NCI-H510A (cell line): ENCODE measurements around the gene CFAP73.
"Not testable (repeated sequence)": the region's sequence is repeated elsewhere in the genome, so short reads cannot be mapped to it uniquely, and the experiment has no call there.

Source experiments
- DNase-seq: peaks from one replicate; lab custom pipeline; 2025; lab: John Stamatoyannopoulos, UW

Gene CFAP73

DNA sequence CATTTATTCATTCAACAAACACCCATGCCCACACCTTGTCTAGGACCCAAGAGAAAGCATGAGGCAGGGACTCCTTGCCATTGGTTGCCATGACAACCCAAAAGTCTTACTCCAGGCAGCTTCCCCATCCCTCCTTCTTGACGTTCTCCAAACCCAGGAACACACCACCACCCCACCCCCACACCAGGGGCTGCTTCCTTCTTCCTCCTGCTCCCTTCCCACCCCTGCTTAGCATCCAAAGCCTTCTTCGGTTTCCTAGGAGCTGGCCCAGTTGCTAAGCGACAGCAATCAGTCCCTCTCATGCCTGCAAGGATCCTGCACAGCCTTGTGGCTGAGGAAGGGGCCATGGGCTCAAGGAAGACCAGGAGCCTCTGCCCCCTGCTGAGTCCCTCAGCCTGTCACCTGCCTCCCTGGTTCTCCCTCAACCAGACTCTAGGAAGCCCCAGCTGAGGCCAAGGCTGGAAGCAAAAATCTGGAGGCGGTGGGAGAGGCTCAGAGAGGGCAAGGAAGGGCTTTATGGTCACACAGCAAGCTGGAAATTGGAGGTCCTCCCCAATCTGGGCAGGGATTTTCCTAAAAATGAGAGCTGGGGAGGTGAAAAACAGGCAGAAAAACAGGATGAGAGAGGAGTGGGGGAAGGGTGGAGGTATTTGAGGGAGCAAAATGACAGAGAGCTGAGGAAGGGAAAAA lies 29.4 kb upstream of the CFAP73 start:
- DNase-seq = no peak

DNA sequence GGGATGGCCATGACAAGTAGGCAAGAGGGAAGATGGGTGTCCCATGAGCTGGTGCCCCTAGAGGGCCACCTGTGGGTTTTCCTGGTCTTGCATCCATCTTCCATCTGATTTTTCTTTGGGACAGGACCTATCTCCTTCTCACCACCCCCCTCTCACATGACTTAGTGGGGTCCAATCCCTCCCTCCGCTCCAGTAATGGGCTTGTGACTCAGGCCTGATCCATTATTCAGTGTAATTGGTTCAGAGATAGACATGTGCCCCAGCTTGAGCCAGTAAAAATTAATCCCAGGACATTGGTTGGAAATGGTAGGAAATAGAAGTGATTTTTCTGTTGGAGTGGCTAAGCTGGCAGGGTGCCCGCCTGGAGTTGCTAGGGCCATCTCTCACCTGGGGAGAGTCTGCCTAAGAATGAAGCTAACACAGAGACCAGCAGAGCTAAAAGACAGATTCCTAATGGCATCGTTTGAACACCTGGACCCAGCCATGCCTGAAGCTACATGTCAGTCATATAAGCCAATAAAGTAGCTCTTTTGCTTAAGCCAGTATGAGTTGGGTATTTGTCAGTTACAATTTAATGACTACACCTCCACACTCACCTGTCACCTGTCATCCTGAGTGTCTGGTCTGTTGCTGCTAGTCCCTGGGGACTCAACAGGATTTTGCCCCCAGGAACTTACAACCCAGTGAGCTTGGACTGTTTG lies 28.7 kb upstream of the CFAP73 start:
- no peak for DNase-seq

DNA sequence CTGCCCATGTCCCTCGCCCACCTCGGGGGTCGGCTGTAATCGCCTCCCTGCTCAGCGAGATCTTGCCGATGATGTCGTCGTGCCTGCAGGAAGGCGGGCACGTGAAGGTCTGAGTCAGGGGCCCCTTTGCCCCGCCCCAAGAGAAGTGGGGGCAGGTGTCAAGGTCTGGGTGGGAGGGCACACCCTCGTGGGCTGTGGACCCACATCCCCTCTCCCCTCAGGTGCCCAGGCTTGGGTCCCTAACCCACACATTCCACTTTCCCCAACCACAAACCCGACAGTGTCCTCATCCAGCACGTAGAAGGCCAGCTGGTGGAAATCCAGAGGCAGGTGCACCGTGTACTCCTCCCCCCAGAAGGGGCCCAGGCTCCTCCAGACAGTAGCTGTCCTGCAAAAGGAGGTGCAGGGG lies 21.7 kb upstream of the CFAP73 start:
- DNase-seq = no peak

DNA sequence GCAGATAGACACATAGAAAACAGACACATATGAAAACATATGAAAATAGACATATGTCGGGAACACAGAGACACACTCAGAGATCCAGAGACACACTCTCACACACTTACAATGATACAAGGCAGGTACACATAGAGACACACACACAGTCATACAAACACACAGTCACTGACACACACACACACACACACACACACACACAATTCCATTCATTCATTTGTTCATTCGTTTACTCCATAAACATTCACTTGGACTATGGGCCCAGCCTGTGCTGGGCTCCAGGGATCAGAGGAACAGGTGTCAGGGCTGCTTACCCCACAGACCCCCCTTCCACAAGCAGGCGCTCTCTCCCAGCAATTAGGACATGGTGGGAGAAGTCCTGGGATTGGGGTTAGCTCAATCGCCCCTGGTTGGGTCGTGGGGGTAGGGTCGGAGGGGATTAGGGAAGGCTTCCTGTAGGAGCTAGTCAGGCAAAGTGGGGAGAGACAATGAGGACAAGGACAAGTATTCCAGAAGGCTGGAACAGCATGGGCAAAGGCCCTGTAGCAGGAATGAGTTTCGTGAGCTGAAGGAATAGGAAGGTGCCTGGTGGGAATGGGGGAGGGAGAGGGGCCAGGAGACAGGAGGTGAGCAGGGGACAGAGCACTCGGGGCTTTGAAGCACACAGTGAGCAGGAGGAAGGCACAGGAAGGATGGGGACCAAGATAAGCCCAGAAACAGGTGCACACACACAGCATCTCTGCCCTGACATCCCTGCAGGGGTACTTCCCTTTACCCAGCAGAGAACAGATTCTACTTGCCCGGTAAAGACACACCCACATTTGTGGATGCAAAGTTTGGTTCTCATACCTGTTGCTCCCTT lies 20.5 kb upstream of the CFAP73 start:
- DNase-seq = no peak

DNA sequence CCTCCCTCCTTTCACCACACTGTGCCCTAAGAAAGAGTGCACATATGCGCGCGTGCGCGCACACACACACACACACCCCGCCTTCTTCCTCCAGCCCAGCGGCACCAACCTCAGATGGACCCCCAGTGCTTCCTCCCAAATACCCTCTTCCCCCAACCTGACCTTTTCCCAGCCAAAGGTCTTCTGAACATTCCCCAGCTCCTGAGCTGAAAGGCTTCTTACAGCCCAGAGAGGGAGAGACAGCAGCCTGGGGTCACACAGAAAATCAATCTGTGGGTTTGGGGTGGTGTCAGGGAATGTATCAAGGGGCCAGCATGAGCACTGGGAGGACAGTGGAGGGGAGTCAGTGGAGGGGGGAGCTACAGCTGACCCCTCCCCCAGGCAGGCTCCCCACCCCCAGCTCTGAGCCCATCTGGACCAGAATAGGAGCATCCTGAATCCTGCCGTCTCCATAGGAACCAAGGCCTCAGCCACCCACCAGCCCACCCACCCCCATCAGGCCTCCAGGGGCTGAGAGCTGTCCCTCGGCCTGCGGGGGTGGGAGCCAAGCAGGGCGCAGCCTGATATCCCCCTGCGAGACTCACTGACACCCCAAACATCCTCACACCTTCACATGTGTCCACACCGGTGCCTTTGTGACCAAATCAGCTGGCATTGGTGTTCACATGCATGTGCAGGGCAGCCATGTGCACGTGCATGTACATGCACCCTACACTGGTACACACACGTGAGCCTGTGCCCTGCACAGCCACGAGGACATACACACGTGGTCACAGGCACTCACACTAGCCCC lies 19.7 kb upstream of the CFAP73 start:
- DNase-seq = no peak

DNA sequence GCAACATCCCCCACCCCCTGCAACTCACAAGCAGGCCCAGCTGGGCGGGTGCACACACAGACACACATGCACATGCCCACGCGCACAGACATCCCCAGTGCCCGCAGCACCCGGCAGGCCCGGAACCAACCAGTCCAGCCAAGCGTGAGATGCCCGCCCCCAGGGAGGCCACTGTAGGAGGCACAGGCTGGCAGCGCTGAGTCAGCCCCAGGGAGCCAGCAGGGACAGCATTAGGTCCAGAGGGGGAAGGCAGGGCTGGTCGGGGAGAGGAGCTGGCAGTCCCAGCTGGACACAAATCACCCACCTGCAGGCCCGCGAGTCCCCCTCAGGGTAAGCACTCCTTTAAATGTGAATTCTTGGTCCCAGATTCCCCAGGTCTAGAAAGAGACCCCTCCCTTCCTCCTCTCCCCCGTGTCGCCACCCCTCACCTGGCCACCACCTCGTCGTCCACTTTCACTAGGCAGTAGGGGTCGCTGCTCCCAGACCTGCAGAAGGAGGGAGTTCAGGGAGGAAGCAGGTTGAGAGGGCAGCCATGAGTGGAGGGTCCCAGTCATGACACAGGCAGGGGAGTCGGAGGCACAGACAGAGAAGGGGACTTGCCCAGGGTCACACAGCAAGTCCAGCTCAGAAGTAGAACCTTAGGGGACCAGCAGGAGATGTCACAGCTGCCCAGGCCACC lies 18.9 kb upstream of the CFAP73 start:
- DNase-seq = no peak

DNA sequence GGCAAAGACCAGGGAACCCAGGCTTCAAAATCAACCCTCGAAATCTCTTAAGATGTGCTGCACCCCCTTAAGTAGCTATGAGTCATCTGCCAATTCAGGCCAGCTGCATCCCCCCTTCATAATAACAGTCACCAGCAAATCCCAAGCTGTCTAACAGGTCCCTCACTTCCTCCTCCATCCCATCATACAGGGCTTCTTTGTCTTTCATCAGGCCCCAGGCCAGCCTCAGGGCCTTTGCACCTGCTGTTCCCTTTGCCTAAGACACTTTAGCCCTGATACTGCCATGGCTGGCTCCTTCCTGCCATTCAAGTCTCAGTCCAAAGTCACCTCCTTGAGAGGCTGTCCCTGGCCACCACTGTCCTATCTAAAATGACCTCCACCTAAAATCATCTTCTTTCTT lies 18.0 kb upstream of the CFAP73 start:
- no peak for DNase-seq

DNA sequence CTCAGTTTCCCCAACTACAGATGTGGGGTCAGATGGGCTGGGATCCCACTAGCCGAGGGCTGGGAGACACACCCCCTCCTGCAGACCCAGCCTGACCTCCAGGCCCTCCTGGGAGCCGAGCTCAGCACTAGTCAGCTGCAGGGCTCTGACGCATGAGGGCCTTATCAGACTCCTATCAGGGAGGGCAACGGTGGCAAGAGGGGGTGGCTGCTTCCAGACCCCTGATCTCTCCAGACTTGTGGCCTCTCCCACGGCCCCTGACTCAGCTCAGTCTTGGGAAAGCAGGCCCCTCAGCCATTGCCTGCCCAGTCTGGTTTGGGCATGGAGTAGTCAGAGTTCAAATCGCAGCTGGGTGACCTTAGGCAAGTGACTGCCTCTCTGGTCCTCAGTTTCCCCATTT lies 16.5 kb upstream of the CFAP73 start:
- no peak for DNase-seq

DNA sequence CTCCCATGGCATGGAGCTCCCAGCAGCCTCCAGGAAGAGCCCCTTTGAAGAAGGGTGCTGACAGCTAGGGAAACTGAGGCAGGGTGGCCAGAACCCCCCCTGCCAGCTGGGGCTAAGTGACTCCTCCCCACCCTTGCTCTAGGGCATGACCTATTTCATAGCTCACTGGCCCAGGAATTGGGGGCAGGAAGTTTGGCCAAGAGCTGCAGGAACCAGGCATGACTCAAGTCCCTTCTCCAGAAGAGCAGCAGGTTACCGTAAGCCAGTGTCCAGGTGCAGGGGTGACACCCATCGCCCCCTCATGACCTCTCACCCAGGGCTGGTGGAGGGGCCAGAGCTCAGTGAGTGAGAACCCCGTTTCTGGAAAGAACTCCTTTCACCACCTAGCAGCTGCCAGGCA lies 15.9 kb upstream of the CFAP73 start:
- no peak for DNase-seq

DNA sequence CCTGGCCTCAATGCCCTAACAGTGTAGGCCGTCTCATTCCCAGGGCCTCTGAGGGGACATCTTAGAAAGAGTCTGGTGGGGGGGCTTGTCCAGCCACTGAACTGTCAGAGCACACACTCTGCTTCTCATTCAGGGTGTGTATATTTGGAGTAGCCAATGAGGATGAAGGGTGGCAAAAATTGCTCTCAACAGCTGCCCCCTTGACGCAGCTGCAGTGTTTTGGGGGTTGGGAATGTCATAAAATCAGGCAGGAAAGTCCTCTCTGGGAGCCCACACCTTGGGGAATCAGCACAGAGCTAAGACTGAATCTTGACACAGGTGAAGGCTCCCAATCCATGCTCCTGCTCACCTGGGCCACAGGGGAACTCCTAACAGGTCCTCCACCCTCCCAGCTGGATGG lies 15.5 kb upstream of the CFAP73 start:
- no peak for DNase-seq

DNA sequence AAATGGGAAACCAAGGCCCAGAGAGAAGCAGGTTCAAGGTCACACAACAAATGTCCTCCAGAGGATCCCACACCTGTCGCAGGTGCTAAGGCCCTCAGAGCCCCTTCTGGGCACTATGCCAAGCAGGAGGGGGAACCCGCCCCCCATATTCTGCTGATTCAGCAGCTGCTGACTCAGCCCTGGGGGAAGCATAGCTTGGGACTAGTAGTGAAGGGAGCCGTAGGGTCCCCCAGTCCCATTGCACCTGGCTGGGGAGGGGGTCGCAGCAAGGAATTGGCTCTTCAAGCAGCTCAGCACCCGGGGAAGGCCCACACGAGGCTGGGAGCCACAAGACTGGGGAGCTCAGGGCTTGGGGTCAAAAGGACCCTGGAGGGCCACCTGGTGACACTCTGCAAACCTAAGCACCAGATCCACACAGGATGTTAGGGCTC lies 15.0 kb upstream of the CFAP73 start:
- no peak for DNase-seq

DNA sequence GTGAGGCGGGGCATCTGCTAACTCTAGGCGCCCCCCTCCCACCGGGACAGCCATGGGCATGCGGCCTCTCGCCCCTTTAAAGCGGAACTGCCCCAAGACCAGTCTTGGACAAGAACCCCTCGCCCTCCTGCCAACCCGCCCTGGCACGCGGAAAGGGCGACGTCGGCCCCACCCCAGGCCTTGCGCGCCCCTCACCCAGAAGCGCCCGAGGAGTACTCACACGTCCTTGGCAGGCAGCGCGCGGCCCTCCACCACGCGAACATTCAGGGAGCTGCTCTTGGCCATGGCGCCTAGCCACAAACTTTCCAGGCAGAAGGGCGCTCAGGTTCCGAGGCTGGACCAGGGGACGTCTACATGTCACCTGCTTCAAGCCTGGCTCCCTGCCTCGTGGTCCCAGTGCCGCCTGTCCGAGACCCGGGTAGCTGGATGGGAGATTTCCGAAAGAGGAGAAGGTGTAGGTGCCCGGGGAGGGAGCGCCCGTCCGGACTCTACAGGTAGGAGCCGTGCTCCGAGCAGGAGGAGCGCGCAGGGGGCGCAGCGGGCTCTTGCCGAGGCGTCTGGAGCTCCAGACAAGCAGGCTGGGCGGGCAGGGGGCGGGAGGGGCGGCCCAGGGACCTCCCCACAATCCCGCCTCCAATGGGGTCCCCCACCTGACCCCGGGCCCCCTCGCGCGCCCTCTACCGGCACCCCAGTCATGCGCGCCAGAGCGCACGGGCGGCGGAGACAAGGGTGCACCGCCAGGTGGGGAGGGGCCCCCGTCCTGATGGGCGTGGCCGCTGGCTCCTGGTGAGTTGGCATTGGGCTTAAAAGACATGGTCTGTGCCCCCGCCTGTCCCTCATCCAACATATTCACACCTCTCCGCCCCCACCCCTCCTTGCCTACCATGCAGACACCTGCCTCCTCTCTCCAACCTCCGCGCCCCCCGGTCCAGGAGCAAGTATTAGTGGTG lies 14.1 kb upstream of the CFAP73 start, which contains the start of gene RASAL1:
Gene RASAL1 (minus strand): TSS at position 584 of the 950 bp plus-strand sequence. CDS start 299 bp downstream, at position 285.
- peak; percentile 90 for DNase-seq

DNA sequence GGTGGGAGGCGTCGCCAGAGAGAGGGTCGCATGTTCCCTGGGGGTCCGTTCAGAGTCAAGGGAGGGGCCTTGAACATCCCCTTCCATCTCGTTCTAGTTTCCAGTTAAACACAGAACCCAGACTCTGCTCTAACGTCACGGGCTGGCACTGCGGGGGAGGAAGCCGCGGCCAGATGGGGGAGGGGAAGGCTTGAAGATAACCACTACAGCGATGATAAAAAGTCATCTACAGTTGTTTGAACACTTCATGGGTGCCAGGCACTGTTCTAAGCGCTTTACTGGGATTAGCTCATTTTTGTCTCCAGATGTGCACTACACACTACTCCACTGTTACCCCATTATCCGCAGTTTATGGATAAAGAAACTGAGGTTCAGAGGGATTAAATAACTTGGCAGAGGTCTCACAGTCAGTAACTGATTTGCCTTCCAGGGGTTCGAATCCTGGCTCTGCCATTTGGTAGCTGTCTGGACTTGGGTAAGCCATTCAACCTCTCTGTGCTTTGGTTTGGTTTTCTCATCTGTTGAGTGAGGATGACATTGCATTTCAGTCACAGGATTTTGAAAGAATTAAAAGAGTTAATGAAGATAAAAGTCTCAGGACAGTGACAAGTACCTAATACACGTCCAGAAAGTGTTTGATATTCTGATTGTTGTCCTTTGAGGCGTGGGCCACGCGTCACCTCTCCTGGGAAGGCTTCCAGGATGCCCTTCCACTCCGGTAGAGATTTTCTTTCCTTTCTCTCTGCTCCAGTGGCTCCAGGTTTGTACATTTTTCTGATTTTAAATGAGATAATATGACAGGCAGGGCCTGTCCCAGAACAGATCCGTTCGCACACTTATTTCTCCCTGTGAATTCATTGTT lies 13.2 kb upstream of the CFAP73 start:
- peak; percentile 47 for DNase-seq

DNA sequence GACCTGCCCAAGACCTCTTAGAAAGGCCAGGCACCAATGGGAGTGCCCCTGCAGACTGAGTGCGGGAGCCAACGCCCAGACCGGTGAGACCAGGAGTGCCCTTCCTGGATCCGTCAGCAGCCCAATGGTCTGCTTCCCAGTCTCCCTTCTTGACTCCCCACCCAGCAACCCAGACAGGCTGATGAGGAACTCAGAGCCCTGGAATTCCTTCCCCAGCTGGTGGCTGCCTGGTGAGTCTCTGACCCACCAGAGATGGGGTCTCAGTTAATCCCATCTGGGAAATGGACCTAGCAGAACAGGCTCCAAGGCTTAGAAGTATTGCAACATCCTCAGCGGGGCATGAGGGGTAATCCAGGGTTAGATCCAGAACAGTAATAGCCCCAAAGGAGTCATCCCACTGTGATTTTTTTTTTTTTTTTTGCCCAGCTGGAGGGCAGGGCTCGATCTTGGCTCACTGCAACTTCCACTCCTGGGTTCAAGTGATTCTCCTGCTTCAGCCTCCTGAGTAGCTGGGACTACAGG lies 12.5 kb upstream of the CFAP73 start:
- DNase-seq = no peak

DNA sequence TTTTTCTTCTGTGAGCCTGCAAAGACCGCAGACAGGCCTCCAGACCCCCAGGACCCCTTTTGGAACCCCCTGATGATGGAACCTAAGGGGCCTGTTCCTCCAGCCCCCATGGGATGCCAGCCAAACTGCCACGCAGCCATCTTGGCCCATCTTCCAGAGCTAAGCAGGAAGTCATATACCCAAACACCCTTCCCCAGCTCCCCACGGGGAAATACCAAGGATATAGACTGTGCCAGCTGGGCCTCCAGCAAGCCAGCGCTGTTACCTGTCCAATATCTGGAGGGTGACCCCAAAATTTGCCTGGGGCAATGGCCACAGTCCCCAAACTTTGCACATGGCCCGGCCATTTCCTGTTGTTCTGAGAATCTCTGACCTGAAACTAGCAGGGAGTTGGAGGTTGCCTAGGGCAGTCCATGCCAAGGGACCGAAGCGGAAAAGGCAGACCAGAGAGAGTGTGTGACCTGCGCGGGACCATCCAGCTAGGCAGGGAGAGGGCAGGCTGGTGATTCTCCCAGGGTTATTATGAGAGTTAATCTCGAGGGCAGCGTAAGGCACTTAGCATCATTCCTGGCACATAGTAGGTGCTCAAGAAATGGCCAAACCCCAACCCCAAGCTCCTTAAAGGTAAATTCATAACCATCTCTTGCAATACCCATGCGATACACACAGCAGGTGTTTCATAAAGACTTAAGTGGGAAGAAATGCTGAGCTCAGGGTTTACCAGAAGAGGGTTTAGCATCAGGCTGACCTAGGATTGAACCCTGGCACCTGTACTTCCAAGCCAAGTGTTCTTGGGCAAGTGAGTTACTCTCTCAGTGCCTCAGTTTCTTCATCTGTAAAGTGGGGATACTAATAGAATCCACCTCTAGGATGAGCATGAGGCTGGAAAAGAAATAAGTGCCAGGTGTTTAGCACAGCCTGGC lies 11.4 kb upstream of the CFAP73 start:
- no peak for DNase-seq

DNA sequence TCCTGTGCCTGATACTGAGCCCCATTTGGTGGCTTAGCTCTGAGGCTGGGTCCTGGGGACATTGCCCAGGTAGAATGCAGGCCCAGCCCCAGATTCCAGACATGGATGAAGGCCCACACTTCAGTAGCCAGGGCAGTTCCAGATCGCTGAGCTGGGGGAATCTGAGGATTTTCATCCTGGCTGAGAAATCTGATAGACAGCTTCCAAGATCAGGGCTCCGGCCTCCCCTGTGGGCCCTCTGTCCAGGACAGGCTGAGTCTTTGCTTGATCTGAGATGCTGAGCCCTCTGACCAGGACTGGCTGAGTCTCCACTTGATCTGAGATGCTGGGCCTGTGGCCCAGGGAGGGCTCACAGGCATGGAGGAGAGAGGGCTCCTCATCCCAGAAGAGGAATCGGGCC lies 10.7 kb upstream of the CFAP73 start:
- DNase-seq = no peak

DNA sequence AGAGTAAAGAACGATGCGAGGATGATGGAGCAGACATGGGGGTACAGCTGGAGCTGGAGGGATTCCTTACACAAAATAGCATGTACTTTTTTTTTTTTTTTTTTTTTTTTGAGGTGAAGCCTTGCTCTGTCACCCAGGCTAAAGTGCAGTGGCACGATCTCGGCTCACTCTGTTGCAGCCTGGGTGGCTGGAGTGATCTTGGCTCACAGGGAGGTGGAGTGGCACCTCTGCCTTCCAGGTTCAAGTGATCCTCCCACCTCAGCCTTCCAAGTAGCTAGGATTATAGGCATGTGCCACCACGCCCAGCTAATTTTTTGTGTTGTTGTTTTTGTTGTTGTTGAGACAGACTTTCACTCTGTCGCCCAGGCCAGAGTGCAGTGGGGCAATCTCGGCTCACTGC lies 8.8 kb upstream of the CFAP73 start:
- DNase-seq = no peak

DNA sequence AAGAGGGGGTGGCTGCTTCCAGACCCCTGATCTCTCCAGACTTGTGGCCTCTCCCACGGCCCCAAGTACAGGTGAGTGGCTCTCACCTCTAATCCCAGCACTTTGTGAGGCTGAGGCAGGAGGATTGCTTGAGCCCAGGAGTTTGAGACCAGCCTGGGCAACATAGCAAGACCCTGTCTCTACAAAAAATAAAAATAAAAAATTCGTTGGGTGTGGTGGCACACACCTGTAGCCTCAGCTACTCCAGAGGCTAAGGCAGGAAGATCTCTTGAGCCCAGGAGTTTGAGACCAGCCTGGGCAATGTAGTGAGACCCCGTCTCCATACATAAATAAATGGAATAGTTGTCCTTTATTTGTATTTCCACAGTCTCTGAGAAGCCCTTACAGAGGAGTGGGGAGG lies 7.8 kb upstream of the CFAP73 start:
- DNase-seq = not testable (repeated sequence)
